ENCODE results near the gene SETX. TPM values are rescaled to one million over a fixed set of nuclear protein-coding genes. Genes with fewer than 3 reads are reported as not detected.
A peak's percentile ranks its signal among the peaks of the same experiment; 100 is the strongest.

Gene SETX
- total RNA-seq, 1 donor: 89.8 TPM

- H3K4me3 ChIP-seq (ENCODE audit: low read depth, low read length): no peak overlapping the region
- TF ChIP-seq, protein P1, sequence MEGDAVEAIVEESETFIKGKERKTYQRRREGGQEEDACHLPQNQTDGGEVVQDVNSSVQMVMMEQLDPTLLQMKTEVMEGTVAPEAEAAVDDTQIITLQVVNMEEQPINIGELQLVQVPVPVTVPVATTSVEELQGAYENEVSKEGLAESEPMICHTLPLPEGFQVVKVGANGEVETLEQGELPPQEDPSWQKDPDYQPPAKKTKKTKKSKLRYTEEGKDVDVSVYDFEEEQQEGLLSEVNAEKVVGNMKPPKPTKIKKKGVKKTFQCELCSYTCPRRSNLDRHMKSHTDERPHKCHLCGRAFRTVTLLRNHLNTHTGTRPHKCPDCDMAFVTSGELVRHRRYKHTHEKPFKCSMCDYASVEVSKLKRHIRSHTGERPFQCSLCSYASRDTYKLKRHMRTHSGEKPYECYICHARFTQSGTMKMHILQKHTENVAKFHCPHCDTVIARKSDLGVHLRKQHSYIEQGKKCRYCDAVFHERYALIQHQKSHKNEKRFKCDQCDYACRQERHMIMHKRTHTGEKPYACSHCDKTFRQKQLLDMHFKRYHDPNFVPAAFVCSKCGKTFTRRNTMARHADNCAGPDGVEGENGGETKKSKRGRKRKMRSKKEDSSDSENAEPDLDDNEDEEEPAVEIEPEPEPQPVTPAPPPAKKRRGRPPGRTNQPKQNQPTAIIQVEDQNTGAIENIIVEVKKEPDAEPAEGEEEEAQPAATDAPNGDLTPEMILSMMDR (IDR thresholded peaks at IDR 0.05; ENCODE audit: insufficient read depth, low read depth, low read length): no peak
- DNase-seq (ENCODE audit: low read depth): peak; percentile 81
Observed at GRCh38 chr9:132295181-132295580, 59.6 kb downstream of the SETX start.

DNA sequence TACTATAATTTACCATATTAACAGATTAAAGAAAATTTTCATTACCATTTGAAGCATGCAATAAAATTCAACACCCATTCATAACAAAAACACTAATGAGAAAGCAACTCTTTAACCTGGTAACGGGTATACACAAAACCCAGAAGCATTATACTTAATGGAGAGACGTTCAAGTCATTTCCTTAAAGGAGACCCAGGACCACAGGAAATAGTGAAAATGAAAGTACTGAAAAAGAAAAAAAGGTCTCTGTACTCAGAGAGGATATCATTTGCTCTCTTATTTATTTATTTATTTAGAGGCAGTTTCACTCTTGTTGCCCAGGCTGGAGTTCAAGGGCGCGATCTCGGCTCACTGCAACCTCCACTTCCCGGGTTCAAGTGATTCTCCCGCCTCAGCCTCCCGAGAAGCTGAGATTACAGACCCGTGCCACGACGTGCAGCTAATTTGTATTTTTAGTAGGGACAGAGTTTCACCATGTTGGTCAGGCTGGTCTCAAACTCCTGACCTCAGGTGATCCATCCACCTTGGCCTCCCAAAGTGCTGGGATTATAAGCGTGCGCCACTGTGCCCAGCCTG, 61.6 kb downstream of the SETX start:
- no peak overlapping the region for H3K4me3 ChIP-seq (ENCODE audit: low read depth, low read length)
- TF ChIP-seq, protein P1 (IDR thresholded peaks at IDR 0.05; ENCODE audit: insufficient read depth, low read depth, low read length): no peak
- DNase-seq (ENCODE audit: low read depth): no peak

DNA sequence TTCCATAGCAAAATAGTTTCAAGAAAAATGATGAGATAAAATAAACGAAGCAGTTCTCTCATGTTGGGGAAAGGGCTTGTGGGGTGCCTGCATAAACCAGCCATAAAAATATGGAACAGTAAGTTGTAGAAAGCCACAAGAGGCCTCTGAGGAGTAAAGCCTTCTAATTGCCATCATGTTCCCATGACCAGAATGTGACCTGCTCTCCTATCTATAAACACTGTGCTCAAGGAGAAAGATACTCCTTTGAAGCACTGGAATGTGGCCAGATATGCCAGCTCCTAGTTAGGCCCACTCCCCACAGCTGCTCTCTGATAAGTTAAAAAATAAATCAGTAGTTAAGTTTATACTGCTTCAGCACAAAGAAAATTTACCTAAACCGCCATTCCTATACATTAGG, 65.8 kb downstream of the SETX start:
- no peak overlapping the region for H3K4me3 ChIP-seq (ENCODE audit: low read depth, low read length)
- TF ChIP-seq, protein P1 (IDR thresholded peaks at IDR 0.05; ENCODE audit: insufficient read depth, low read depth, low read length): no peak
- peak; percentile 63 for DNase-seq (ENCODE audit: low read depth)

DNA sequence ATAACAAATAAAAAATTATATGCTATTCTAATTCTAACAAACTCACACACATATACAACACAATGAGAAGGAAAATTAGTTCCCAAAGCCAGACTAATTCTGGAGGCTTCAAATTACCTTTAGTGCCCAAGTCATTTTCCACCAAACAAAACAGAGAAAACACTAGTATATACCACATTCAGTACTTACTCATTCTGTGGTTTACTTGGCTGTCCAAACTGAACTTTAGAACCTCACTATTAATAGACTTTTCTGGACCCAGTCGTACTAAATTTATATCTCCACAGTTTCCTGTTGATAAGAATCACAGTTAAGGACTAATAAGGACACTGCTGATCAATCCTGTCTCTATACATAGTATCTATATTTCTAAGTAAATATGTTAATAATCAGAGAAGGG, 66.4 kb downstream of the SETX start:
- no peak overlapping the region for H3K4me3 ChIP-seq (ENCODE audit: low read depth, low read length)
- TF ChIP-seq, protein P1 (IDR thresholded peaks at IDR 0.05; ENCODE audit: insufficient read depth, low read depth, low read length): no peak
- DNase-seq (ENCODE audit: low read depth): peak; percentile 58

GRCh38 chr9:132287256-132287760, 67.5 kb downstream of the SETX start:
- TF ChIP-seq, protein P1 (IDR thresholded peaks at IDR 0.05; ENCODE audit: insufficient read depth, low read depth, low read length): no peak
- H3K4me3 ChIP-seq (ENCODE audit: low read depth, low read length): no peak overlapping the region
- no peak for DNase-seq (ENCODE audit: low read depth)

DNA sequence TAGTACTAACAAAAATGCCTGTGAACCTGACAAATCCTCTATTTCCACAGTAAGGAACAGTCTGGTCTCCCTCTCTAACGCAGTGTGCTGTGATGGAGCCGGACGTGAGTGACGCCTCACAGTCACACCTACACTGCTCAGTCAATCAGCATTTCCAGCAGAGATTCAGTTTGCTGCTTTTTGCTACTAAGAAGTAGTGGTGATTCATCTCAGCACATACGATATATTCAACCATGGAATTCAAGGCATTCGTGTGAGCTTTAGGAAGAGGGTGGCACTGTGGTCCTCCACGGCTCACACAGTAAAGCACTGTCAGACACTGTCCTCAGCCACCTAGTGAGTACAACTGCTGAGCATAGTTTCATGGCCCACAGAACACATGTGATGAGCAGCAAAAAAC, 70.9 kb downstream of the SETX start:
- TF ChIP-seq, protein P1 (IDR thresholded peaks at IDR 0.05; ENCODE audit: insufficient read depth, low read depth, low read length): no peak
- no peak overlapping the region for H3K4me3 ChIP-seq (ENCODE audit: low read depth, low read length)
- no peak for DNase-seq (ENCODE audit: low read depth)

- TF ChIP-seq, protein P1 (IDR thresholded peaks at IDR 0.05; ENCODE audit: insufficient read depth, low read depth, low read length): no peak
- no peak overlapping the region for H3K4me3 ChIP-seq (ENCODE audit: low read depth, low read length)
- DNase-seq (ENCODE audit: low read depth): no peak
Observed at GRCh38 chr9:132283165-132283564, 71.6 kb downstream of the SETX start.

Measured in fibroblast of villous mesenchyme (primary cell).